NCI-H345 treated with DMSO at 0.1 percent for 48 hours (cell line): ENCODE data around the gene CAPRIN1.

Source experiments
- DNase-seq: peaks from one replicate; lab custom pipeline; 2025; ENCODE audit not compliant: unreplicated experiment; lab: John Stamatoyannopoulos, UW

CAPRIN1 gene

DNA sequence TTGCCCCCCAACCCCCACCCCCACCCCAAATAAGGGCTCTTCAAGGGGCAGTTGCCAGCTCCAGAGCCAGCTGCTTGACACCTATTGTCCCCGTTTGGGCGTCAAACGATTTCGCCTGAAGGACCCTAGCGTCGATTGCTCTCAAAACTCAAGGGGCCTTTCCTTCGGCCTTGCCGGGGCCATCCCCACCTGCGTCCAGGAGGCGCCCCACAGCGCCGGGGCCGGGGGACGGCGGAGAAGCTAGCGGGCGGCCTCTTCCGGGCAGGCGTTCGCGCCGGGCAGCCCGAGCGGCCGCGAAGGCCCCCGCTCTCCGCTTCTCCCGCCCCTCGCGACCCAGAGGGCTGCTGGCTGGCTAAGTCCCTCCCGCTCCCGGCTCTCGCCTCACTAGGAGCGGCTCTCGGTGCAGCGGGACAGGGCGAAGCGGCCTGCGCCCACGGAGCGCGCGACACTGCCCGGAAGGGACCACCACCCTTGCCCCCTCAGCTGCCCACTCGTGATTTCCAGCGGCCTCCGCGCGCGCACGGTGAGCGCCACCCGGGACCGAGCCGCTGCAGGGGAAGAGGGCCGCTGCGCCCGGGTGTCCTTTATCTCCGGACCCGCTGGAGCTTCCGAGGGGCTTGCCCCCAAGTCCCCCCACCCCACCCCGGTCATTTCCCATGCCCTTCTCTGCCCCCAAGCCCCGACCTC, at the start of gene CAPRIN1:
Gene CAPRIN1, plus strand, starts transcription at position 383 of the 687 bp plus-strand sequence. CDS start 690 bp downstream, outside the sequence.
- peak; percentile 80 for DNase-seq

DNA sequence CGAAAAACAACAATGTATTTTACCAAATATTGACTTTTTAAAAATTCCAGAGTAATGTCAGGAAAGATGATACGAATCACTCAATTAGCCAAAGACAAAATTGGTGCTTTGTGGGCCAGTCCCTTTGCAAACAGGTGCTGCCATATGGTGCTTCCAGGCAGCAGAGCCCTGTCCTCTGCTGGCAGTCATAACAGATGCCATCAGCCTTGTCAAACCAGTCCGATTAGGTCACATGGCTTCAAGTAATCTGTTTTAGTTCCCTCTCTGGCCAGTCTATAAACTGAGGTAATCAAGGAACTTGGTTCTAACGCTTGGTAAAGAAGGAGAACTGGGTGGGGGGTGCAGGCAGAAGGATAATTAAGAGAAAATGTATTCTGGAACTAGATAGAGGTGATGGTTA, 49.1 kb upstream of the CAPRIN1 start:
- no peak for DNase-seq

DNA sequence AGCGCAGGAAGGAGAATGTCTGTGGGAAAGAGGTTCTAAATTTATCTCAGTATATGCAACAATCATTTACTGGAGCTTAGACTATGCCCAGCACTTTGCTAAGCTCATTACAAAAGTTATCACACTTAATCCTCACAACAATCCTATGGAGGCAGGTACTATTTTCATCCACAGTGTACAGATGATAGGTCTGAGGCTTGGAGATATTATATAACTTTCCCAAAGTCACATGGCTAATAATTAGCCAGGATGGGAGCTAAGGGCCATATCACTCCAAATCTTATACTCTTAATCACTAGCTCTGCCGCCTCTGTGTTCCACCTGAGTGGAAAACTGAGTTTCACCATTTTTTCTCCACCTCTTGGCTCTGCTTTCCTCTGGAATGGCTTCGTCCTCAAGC, 47.3 kb upstream of the CAPRIN1 start:
- DNase-seq: no peak

GRCh38 chr11:34006876-34007275, 44.7 kb upstream of the CAPRIN1 start:
- DNase-seq: no peak

GRCh38 chr11:34012734-34013133, 38.8 kb upstream of the CAPRIN1 start:
- DNase-seq: no peak

DNA sequence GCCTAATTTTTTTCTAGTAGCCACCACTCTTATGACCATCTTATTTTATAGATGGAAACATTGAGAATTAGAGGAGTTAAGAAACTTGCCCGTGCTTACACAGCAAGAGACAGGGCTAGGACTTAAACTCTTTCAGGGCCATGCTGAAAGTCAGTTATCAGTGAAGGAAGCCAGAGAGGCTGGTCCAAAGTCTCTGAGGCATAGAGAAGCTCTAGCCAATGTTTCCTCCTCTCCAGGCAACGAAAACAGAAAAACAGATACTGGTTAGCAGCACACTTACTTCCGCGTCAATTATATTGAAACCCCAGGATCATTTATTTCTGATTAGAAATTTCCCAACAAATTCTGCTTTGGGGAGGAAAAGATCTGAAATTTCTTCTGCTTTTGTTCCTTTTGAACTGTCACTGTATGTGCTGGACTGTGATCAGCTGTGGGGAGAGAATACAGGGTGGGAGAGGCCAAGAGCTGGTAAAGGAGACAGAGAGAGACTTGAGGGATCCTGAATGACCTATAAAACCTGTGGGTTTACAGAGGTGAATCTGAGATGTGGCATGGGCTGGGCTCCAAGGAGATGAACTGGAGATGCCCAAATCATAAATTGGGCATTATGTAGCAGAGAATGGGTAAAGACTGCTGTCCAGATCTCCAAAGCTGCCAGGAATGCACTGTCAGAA, 37.5 kb upstream of the CAPRIN1 start:
- no peak for DNase-seq

GRCh38 chr11:34021977-34022735, 29.4 kb upstream of the CAPRIN1 start:
- no peak for DNase-seq

GRCh38 chr11:34026432-34026831, 25.1 kb upstream of the CAPRIN1 start:
- no peak for DNase-seq

- DNase-seq: no peak
Measured at GRCh38 chr11:34027516-34028408, 23.8 kb upstream of the CAPRIN1 start.

DNA sequence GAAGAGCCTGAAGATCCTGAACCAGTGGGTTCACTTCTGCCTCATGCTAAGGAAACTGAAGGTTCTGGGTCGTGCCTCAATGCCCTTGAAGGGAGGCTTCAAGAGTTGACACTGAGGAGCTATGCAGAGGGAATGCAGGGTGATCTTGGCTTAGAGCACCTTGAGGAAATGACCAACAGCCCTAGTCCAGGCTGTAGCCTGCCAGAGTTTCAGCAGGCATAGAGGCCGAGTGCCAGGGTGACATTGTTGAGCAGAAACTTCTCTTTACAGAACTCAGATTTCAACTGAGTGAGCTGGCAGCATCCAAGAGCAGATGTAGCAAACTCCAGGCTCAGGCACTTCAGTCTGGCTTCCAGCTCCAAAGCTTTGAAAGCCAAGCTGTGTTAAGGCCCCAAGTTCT, 23.1 kb upstream of the CAPRIN1 start:
- no peak for DNase-seq

- no peak for DNase-seq
Measured at GRCh38 chr11:34029176-34029575, 22.4 kb upstream of the CAPRIN1 start.

- no peak for DNase-seq
Measured at GRCh38 chr11:34030382-34030781, 21.1 kb upstream of the CAPRIN1 start.

DNA sequence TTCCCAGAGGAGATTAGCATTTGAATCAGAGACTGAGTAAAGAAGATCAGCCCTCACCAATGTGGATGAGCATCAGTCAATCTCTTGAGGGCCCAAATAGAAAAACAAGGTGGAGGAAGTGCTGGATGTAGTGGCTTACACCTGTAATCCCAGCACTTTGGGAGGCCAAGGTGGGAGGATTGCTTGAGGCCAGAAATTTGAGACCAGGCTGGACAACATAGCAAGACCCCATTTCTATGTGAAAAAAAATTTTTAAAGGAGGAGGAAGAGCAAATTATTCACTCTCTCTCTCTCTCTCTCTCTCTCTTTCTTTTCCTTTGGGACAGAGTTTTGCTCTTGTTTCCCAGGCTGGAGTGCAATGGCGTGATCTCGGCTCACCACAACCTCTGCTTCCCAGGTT, 18.1 kb upstream of the CAPRIN1 start:
- DNase-seq: no peak

DNA sequence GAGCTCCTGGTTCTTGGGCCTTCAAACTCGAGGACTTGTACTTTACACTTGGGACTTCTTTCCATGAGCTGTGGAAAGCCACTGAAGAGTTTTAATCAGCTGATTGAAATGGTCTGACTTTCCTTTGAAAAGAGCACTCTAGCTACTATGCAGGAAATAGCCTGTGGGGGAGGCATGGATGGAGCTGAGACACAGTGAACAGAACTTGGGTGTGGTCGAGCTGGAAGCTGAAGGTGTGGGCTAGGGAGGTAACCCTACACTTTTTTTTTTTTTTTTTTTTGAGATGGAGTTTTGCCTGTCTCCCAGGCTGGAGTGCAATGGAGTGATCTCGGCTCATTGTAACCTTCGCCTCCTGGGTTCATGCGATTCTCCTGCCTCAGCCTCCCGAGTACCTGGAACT, 17.5 kb upstream of the CAPRIN1 start:
- DNase-seq: no peak

GRCh38 chr11:34036456-34036855, 15.1 kb upstream of the CAPRIN1 start:
- DNase-seq: no peak

DNA sequence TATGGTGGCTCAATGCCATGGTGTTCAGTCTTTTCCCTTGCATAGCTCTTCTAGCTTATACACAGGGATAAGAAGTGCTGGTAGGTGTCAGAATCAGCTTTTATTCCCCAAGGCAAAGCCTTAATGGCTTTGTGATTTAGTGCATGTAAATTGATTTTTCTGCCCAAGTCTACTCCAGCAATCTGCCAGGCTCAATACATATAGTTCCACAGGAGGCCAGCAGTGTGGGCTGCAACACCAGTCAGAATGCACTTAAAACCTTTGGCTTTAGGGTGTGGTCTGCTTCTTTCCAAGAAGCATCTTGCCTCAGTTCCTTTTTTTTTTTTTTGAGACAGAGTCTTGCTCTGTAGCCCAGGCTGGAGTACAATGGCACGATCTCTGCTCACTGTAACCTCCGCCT, 14.5 kb upstream of the CAPRIN1 start:
- DNase-seq: no peak

DNA sequence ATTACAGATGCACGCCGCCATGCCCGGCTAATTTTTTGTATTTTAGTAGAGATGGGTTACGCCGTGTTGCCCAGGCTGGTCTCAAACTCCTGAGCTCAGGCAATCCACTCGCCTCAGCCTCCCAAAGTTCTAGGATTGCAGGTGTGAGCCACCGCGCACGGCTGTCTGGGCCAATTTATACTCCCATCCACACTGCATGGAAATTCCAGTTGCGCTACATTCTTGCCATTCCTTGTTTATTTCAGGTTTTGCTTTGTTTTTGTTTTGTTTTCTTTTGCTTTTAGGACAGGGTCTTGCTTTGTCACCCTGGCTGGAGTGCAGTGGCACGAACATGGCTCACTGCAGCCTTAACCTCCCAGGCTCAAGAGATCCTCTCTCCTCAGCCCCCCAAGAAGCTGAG, 11.0 kb upstream of the CAPRIN1 start:
- no peak for DNase-seq

DNA sequence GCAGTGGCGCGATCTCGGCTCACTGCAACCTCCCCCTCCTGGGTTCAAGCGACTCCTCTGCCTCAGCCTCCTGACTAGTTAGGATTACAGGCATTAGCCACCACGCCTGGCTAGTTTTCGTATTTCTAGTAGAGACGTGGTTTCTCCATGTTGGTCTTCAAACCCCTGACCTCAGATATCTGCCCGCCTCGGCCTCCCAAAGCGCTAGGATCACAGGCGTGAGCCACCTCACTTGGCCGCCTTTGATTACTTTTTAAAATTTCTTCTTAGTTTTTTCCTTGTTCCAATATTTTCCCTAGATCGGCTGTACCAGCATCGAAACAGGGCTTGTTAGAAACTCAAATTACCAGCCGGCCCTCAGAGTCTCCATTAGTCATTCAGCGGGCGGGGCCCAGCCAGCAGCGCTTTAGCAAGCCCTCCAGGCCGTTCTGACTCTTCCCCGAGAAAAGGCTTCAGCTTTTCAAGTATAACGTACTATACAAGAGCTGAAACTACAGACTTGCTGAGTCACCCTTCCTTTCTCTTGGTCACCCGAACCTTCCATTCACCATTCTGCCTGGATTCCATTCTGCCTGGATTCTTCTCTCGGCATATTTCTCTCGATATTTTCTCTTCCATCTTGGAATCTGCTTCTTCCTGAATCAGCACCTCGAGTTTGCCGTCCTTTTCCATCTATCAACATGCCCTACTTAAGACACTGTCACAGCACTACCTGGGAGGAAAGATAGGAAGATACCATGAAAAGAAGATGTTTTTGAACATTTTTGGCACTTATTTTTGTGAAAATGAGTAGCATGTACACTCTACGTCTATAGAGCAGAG, 6.7 kb upstream of the CAPRIN1 start:
- DNase-seq: no peak

DNA sequence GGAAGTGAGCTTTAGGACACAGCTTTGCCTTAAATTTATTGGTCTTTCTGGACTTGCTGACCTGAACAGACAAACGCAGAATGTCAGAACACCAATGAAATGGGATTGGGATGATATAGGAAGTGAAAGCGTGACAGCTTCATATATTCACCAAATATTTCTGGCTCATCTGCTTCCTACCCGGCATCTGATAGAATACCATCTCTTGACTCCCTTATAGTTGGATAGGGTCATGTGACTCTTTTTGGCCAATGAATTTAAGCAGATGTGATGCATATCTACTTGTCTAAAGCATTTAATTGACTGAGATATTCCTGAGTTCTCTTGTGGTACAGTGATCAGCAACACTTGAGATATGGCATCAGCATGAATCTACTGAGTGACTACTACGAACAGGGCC, 2.5 kb upstream of the CAPRIN1 start:
- no peak for DNase-seq
